HFFc6 (cell line): Measurements from ENCODE around the gene MYL6B. TPM values are rescaled to one million over a fixed set of nuclear protein-coding genes. Genes with fewer than 3 reads are reported as not detected.
A peak's percentile ranks its signal among the peaks of the same experiment; 100 is the strongest.

Experiments
- DNase-seq: peaks from one replicate; pipeline ENCODE4 v3.0.0-alpha.2; 2018
- H3K27ac Mint-ChIP-seq: 2 replicates; pipeline ENCODE4 v1.8.0; 2020; ENCODE audit warnings: mild to moderate bottlenecking, mixed read lengths
- H3K27me3 Mint-ChIP-seq: 2 replicates; pipeline ENCODE4 v1.8.0; 2021; ENCODE audit warnings: mild to moderate bottlenecking, moderate library complexity, mixed read lengths; ENCODE audit not compliant: insufficient read depth
- H3K36me3 Mint-ChIP-seq: 2 replicates; pipeline ENCODE4 v1.8.0; 2021; ENCODE audit warnings: low read depth, mixed read lengths
- H3K4me1 Mint-ChIP-seq: 2 replicates; pipeline ENCODE4 v1.8.0; 2020; ENCODE audit warnings: low read depth, mixed read lengths
- H3K4me3 Mint-ChIP-seq: 2 replicates; pipeline ENCODE4 v1.8.0; 2020; ENCODE audit warnings: mild to moderate bottlenecking, moderate library complexity, mixed read lengths
- H3K9me3 Mint-ChIP-seq: 2 replicates; pipeline ENCODE4 v1.8.0; 2020; ENCODE audit warnings: mild to moderate bottlenecking, mixed read lengths
- total RNA-seq, 6 experiments: library from RNA; stranded (reverse); fragmentation: NEBNext Ultra II Directional; extraction: Animal tissue kit (Norgen Biotek cat#: 25700); gene quantifications; 2 replicates in 1 of 6; 3 replicates in 5 of 6; pipeline ENCODE4 v1.2.3, GENCODE V29; 2021
- TF ChIP-seq, protein P1 (sequence below): fragments of 200-600 bp; sonication (generic); IDR thresholded peaks from 2 replicates; pipeline ENCODE4 v1.5.0; 2021; ENCODE audit warnings: antibody characterized with exemption, mild to moderate bottlenecking

Gene MYL6B
- total RNA-seq, 6 experiments from 2014 or later = 84.5 to 119 (median 108) TPM

DNA sequence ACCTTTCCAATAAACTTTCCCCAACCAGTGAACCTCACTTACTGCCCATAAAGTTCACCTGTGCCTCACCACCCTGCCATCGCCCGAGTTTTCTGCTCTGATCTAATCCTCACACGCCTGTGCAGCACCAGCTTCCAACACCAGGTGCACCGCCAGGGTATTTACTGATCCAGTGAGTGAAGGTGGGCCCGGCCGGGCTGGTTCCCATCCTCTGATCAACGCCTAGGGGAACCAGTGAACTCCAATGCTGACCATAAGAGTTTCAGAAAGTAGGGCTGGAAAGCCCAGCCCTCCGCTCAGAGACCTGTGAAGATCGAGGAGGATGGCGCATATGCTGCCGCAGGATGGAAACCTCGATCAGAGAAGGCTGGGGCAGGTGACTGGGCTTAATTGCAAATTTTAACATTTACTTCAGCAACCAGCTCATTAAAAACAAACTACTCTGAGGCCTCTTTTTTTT lies 685 bp upstream of the MYL6B start:
- H3K4me1 Mint-ChIP-seq = peaks cover 38% of the 10 kb centered on the region
- H3K4me3 Mint-ChIP-seq = peak overlapping the region; percentile 97
- H3K9me3 Mint-ChIP-seq = no peaks in the 10 kb centered on the region
- peak overlapping the region; percentile 93 for H3K27ac Mint-ChIP-seq
- H3K36me3 Mint-ChIP-seq = peaks cover 12% of the 10 kb centered on the region
- H3K27me3 Mint-ChIP-seq = peaks cover 2% of the 10 kb centered on the region
- TF ChIP-seq, protein P1, sequence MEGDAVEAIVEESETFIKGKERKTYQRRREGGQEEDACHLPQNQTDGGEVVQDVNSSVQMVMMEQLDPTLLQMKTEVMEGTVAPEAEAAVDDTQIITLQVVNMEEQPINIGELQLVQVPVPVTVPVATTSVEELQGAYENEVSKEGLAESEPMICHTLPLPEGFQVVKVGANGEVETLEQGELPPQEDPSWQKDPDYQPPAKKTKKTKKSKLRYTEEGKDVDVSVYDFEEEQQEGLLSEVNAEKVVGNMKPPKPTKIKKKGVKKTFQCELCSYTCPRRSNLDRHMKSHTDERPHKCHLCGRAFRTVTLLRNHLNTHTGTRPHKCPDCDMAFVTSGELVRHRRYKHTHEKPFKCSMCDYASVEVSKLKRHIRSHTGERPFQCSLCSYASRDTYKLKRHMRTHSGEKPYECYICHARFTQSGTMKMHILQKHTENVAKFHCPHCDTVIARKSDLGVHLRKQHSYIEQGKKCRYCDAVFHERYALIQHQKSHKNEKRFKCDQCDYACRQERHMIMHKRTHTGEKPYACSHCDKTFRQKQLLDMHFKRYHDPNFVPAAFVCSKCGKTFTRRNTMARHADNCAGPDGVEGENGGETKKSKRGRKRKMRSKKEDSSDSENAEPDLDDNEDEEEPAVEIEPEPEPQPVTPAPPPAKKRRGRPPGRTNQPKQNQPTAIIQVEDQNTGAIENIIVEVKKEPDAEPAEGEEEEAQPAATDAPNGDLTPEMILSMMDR = peak; percentile 74
- no peak for DNase-seq

DNA sequence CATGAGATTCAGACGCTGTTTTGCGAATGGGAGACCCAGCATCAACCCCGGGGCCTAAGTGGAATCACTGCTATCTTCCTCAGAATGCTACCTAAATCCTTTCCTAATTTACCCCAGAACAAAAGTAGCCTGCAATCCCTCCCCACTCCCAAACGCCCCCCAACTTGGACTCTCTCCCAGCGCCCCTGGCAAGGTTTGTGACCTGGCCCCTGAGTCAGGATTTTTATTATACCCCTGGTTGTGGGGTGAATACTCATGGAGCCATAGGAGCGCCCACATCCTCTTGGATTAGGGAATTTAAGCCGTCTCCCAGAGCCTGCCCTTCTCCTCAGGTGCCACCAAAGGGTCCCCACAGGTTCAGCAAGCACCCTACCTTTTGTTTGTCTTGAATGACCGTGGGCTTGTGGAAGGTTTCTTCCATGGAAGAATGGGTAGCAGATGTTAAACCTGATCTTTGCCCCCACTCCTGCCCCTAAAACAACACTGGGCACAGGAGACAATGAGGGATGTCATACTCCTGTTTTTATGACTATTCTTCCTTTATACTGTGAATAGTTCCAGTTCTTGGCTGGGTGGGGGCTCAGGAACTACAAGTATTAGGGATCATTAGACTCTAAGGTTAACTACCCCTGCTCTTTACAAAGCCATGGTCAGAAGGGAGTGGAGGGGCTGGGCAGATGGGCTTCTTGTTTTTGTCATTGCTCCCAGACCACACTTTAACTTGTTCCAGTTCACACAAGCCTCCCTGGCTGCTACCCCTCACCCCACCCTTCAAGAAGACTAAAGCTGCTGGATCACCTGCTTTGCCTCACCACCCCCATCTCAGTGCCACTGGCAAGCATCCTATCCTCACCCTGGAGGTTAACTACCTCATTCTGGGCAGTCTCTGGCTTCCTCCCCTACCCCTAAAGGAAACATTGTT lies 630 bp downstream of the MYL6B start:
- H3K9me3 Mint-ChIP-seq = peaks cover under 1% of the 10 kb centered on the region; the same call in 1 of the 2 replicates
- H3K4me1 Mint-ChIP-seq = peaks cover 47% of the 10 kb centered on the region
- DNase-seq = no peak
- peak overlapping the region; percentile 97 for H3K4me3 Mint-ChIP-seq
- peak overlapping the region; percentile 93 for H3K27ac Mint-ChIP-seq
- TF ChIP-seq, protein P1 = no peak
- peaks cover 2% of the 10 kb centered on the region for H3K27me3 Mint-ChIP-seq
- H3K36me3 Mint-ChIP-seq = peaks cover 12% of the 10 kb centered on the region

DNA sequence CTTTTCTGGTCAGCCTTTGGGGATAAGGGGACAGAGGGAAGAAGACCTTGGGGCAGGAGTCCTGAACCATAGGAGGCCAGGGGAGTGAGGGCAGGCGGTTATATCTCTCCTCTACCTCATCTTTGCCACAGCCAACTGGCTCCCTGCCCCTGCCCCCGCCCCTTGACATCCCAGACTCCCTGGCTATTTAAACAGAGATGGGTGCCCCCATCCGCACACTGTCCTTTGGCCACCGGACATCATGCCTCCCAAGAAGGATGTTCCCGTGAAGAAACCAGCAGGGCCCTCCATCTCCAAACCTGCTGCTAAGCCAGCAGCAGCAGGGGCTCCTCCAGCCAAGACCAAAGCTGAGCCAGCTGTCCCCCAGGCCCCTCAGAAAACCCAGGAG lies 1.3 kb downstream of the MYL6B start:
- peak overlapping the region; percentile 97 for H3K4me3 Mint-ChIP-seq
- peaks cover 8% of the 10 kb centered on the region for H3K27me3 Mint-ChIP-seq
- no peak for DNase-seq
- H3K9me3 Mint-ChIP-seq = peaks cover 6% of the 10 kb centered on the region
- peaks cover 18% of the 10 kb centered on the region for H3K36me3 Mint-ChIP-seq
- H3K27ac Mint-ChIP-seq = peak overlapping the region; percentile 93
- H3K4me1 Mint-ChIP-seq = peaks cover 47% of the 10 kb centered on the region
- TF ChIP-seq, protein P1 = no peak

DNA sequence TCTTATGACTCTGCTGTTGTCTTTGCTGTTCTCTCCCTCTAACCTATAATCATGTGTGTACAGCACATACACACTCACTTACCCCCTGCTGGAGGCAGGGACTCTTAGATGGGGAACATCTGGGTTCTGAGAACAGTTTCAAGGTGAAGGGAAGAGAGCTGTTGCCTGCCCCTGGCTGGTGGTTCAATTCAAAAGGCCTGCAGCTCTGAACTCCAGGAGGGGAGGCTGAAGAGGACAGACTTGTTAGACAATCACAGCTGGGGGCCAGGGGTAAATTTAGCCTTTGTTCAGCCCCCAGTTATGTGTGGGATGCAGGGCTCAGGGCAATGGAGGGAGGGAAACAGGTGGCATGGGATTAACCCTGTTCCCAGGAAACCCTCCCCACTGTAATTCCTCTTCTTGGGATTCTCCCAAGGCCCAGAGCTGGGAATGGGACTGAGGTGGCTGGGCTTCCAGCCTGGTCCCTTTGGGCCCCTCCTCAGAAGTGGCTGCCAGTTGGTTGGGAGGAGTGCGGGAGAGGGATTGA lies 1.9 kb downstream of the MYL6B start:
- H3K36me3 Mint-ChIP-seq = peaks cover 25% of the 10 kb centered on the region
- no peak overlapping the region for H3K4me3 Mint-ChIP-seq
- TF ChIP-seq, protein P1 = no peak
- H3K27me3 Mint-ChIP-seq = peaks cover 15% of the 10 kb centered on the region
- peaks cover 12% of the 10 kb centered on the region for H3K9me3 Mint-ChIP-seq
- no peak overlapping the region for H3K27ac Mint-ChIP-seq
- H3K4me1 Mint-ChIP-seq = peaks cover 47% of the 10 kb centered on the region
- DNase-seq = no peak

DNA sequence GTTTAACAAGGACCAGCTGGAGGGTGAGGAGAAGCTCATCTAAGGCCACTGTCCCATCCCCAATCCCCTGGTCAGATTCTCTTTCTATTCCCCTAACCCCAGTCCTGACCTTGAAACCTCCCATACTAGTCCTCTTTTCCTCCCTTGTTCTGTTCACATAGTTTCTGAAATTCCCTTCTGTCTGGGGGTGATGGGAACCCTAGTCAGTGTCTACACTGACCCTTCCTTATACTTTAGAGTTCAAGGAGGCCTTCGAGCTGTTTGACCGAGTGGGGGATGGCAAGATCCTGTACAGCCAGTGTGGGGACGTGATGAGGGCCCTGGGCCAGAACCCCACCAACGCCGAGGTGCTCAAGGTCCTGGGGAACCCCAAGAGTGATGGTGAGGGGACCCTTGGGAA lies 2.4 kb downstream of the MYL6B start:
- Mint-ChIP-seq H3K9me3 (peaks cover 12% of the 10 kb centered on the region), H3K4me3 (no peak overlapping the region), H3K27me3 (peaks cover 16% of the 10 kb centered on the region), H3K4me1 (peaks cover 48% of the 10 kb centered on the region), H3K36me3 (peaks cover 30% of the 10 kb centered on the region), H3K27ac (no peak overlapping the region; the same call in 1 of the 2 replicates)
- TF ChIP-seq, protein P1 = no peak
- no peak for DNase-seq
